ENCODE results near the gene VWDE. TPM values are rescaled to one million over a fixed set of nuclear protein-coding genes. Genes with fewer than 3 reads are reported as not detected.

VWDE gene
- total and polyA plus RNA-seq, 10 donors, result 0.13 to 0.97 (median 0.60) TPM; not detected in 3

DNA sequence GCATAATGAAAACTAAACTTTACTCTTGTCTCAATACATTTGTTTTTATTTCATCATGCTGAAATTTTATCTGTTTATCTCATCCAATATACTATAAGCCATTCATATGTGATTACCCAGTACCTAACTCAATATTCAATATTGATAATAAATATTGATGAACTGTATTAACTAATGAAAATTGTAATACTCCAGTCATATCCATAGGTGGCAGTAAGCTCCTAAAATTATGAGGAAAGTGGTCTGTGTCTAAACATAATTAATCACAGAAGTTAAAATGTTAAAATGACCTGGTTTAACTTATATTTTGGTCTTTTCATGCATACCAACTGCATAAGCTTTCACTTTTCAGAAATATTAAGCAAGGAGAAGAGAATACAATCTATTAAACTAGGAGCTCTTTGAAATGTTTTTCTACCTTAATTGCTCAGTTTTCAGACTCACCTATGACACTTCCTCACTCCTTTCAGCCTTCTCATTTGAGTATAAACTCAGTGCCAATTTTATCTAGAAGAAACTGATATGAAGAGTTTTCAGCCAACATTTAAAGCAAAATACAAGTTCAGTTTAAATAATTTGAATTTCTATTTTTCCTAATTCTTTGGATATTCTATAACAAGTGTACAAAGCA, 30.5 kb upstream of the VWDE start:
- intact Hi-C loops (cut with DNase I; ENCODE audit: low total_unique reads), result no loop called here
- no peak for DNase-seq
- TF ChIP-seq, protein P1, sequence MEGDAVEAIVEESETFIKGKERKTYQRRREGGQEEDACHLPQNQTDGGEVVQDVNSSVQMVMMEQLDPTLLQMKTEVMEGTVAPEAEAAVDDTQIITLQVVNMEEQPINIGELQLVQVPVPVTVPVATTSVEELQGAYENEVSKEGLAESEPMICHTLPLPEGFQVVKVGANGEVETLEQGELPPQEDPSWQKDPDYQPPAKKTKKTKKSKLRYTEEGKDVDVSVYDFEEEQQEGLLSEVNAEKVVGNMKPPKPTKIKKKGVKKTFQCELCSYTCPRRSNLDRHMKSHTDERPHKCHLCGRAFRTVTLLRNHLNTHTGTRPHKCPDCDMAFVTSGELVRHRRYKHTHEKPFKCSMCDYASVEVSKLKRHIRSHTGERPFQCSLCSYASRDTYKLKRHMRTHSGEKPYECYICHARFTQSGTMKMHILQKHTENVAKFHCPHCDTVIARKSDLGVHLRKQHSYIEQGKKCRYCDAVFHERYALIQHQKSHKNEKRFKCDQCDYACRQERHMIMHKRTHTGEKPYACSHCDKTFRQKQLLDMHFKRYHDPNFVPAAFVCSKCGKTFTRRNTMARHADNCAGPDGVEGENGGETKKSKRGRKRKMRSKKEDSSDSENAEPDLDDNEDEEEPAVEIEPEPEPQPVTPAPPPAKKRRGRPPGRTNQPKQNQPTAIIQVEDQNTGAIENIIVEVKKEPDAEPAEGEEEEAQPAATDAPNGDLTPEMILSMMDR (IDR thresholded peaks at IDR 0.05 in 8 of 11, conservative IDR thresholded peaks at IDR 0.05 in 3 of 11), result peak in 1 of 11 experiments; percentile 12
- TF ChIP-seq POLR2A (IDR thresholded peaks at IDR 0.05) (no peak), POLR2AphosphoS5 (IDR thresholded peaks at IDR 0.05) (no peak)
- Histone ChIP-seq H3K27me3 (replicated peaks in 1 of 7) (peaks cover 0 to 12% (median 0%) of the 10 kb centered on the region in 7 donors), H3K9me3 (no peaks in the 10 kb centered on the region), H3K27ac (no peak overlapping the region), H3K4me3 (no peak overlapping the region), H3K4me1 (no peaks in the 10 kb centered on the region), H3K36me3 (no peaks in the 10 kb centered on the region)

- peaks cover 0 to 6% (median 3%) of the 10 kb centered on the region in 8 donors for H3K9me3 ChIP-seq
- DNase-seq, result no peak
- intact Hi-C loops (cut with DNase I; ENCODE audit: low total_unique reads), result no loop called here
- no peak overlapping the region for H3K4me3 ChIP-seq
- WGBS, 5 donors, result 71 to 89% (median 80%) methylated on average over 11 of the region's 11 CpGs
- no peak overlapping the region for H3K27ac ChIP-seq
- no peaks in the 10 kb centered on the region for H3K36me3 ChIP-seq
- peaks cover 0 to 12% (median 0%) of the 10 kb centered on the region in 7 donors for H3K27me3 ChIP-seq (replicated peaks in 1 of 7)
- TF ChIP-seq POLR2A (IDR thresholded peaks at IDR 0.05), result no peak
- TF ChIP-seq, protein P1 (IDR thresholded peaks at IDR 0.05 in 8 of 11, conservative IDR thresholded peaks at IDR 0.05 in 3 of 11), result no peak
- no peak for TF ChIP-seq POLR2AphosphoS5 (IDR thresholded peaks at IDR 0.05)
- H3K4me1 ChIP-seq, result no peaks in the 10 kb centered on the region
Measured at GRCh38 chr7:12431886-12432556, 28.4 kb upstream of the VWDE start.

- no peak overlapping the region for H3K27ac ChIP-seq
- no peaks in the 10 kb centered on the region for H3K4me1 ChIP-seq
- DNase-seq, result no peak
- WGBS, 5 donors, result 38 to 51% (median 43%) methylated on average over 1 of the region's 1 CpG
- TF ChIP-seq POLR2A (IDR thresholded peaks at IDR 0.05) (no peak), POLR2AphosphoS5 (IDR thresholded peaks at IDR 0.05) (no peak)
- TF ChIP-seq, protein P1 (IDR thresholded peaks at IDR 0.05 in 8 of 11, conservative IDR thresholded peaks at IDR 0.05 in 3 of 11), result no peak
- intact Hi-C loops (cut with DNase I; ENCODE audit: low total_unique reads), result no loop called here
- H3K9me3 ChIP-seq, result peaks cover 0 to 13% (median 3%) of the 10 kb centered on the region in 8 donors
- no peaks in the 10 kb centered on the region for H3K27me3 ChIP-seq (replicated peaks in 1 of 7)
- no peaks in the 10 kb centered on the region for H3K36me3 ChIP-seq
- H3K4me3 ChIP-seq, result no peak overlapping the region
Measured at GRCh38 chr7:12425311-12425710, 21.6 kb upstream of the VWDE start.

- 60 to 82% (median 73%) methylated on average over 12 of the region's 12 CpGs for WGBS, 5 donors
- intact Hi-C loops (cut with DNase I; ENCODE audit: low total_unique reads), result no loop called here
- no peak overlapping the region for H3K4me3 ChIP-seq
Measured at GRCh38 chr7:12423997-12424745, 20.5 kb upstream of the VWDE start.

More at GRCh38 chr7:12423997-12424745, 20.5 kb upstream of the VWDE start:
- Histone ChIP-seq H3K27ac (no peak overlapping the region), H3K9me3 (peaks cover 0 to 13% (median 3%) of the 10 kb centered on the region in 8 donors), H3K4me1 (no peaks in the 10 kb centered on the region), H3K27me3 (replicated peaks in 1 of 7) (no peaks in the 10 kb centered on the region), H3K36me3 (no peaks in the 10 kb centered on the region)
- no peak for TF ChIP-seq POLR2A (IDR thresholded peaks at IDR 0.05)
- TF ChIP-seq POLR2AphosphoS5 (IDR thresholded peaks at IDR 0.05), result no peak
- TF ChIP-seq, protein P1 (IDR thresholded peaks at IDR 0.05 in 8 of 11, conservative IDR thresholded peaks at IDR 0.05 in 3 of 11), result no peak
- DNase-seq, result no peak
